Activated T-cell treated with anti-CD3 and anti-CD28 coated beads, Interleukin-2, amount 50 U/mL, for 72 hours (primary cell): ENCODE data around the gene ANO4. TPM values are rescaled to one million over a fixed set of nuclear protein-coding genes. Genes with fewer than 3 reads are reported as not detected.
A peak's percentile ranks its signal among the peaks of the same experiment; 100 is the strongest.
"Not testable (repeated sequence)": the region's sequence is repeated elsewhere in the genome, so short reads cannot be mapped to it uniquely, and the experiment has no call there.

Source experiments
- ATAC-seq, 2 donors: fragments of 150-1000 bp; cut with Tn5 transposase; replicated peaks in 1 of 2; 2 replicates each; pipeline ENCODE4 v1.10.0; 2021; ENCODE audit warnings: moderate library complexity in 2 of 2, mild to moderate bottlenecking in 1 of 2
- DNase-seq, 2 donors: peaks; one replicate each; pipeline ENCODE4 v3.0.0; 2021 to 2022; ENCODE audit warnings: mixed read lengths in 1 of 2
- H3K27ac Mint-ChIP-seq: one replicate; pipeline ENCODE4 v1.8.0; 2022; ENCODE audit warnings: mild to moderate bottlenecking, moderate library complexity, mixed read lengths
- H3K27me3 Mint-ChIP-seq: one replicate; pipeline ENCODE4 v1.8.0; 2022; ENCODE audit warnings: low read depth, mixed read lengths
- H3K36me3 Mint-ChIP-seq, 2 donors: one replicate each; pipeline ENCODE4 v1.8.0; 2022; ENCODE audit warnings: mixed read lengths in 2 of 2, mild to moderate bottlenecking in 1 of 2; ENCODE audit not compliant: insufficient read depth in 2 of 2
- H3K4me1 Mint-ChIP-seq: one replicate; pipeline ENCODE4 v1.8.0; 2022; ENCODE audit warnings: low read depth, mixed read lengths
- H3K4me3 Mint-ChIP-seq, 2 donors: one replicate each; pipeline ENCODE4 v1.8.0; 2022; ENCODE audit warnings: mild to moderate bottlenecking in 2 of 2, mixed read lengths in 2 of 2, moderate library complexity in 2 of 2
- H3K9me3 Mint-ChIP-seq, 2 donors: one replicate each; pipeline ENCODE4 v1.8.0; 2022; ENCODE audit warnings: mixed read lengths in 2 of 2
- total RNA-seq, 2 donors: library from RNA; stranded (reverse); gene quantifications; one replicate each; pipeline ENCODE4 v1.2.3, GENCODE V29; 2022

ANO4 gene
- total RNA-seq, 2 donors from 2014 or later = not detected

DNA sequence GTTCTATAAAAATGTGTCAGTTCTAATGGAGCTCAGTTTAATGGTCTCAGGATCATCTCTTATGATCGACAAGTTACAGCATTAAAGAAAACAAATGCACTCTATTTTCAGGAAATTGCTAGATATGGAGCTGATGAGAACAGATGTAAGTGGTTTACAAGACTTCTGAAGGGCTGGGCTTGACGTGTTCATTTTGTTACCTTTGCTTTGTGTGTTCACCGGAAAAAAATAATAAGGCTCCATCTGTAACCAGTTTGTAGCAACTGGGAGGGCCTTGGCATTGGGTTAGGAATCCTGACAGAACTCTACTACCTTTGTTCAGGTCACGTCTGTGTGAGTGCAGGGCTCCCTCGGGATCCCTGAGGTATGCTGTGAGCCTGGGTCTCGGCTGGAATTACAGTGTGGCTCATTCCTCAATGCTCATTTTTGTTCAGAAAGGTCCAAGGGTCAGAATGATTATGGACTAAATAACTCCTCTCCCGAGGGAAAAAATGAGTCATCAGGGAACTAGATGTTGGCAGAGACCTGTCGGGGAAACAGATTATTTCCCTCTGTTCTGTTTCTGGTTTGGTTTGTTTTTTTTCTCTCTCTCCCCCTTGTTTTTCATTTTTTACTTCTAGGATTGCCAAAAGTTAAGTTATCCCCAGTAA, 257.4 kb downstream of the ANO4 start:
- Mint-ChIP-seq H3K4me3 (no peak overlapping the region), H3K9me3 (peaks cover 0 to 3% of the 10 kb centered on the region in 2 donors), H3K27ac (no peak overlapping the region), H3K36me3 (no peaks in the 10 kb centered on the region), H3K27me3 (no peaks in the 10 kb centered on the region), H3K4me1 (no peaks in the 10 kb centered on the region)
- DNase-seq (no peak), ATAC-seq (no peak)

GRCh38 chr12:101053203-101053602, 258.6 kb downstream of the ANO4 start:
- Mint-ChIP-seq H3K36me3 (peaks cover 0 to 2% of the 10 kb centered on the region in 2 donors), H3K9me3 (peaks cover 4 to 8% of the 10 kb centered on the region in 2 donors), H3K4me3 (no peak overlapping the region), H3K27ac (no peak overlapping the region), H3K27me3 (no peaks in the 10 kb centered on the region), H3K4me1 (no peaks in the 10 kb centered on the region)
- DNase-seq (no peak), ATAC-seq (no peak)

DNA sequence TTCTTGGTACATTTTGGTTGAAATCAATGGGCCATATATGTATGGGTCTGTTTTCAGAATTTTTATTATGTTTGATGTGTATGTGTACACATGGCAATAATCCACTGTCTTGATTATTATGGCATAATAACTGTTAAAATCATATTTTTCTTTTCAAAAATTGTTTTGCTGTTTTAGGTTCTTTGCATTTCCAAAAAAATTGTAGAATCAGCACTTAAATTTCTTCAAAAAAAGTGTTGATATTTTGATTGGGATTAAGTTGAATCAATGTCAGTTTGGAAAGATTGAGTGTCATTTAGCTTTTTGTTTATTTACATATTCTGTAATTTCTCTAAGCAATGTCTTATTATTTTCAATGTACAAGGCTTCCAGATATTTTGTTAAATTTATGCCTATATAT, 261.4 kb downstream of the ANO4 start:
- H3K27me3 Mint-ChIP-seq = no peaks in the 10 kb centered on the region
- H3K27ac Mint-ChIP-seq = no peak overlapping the region
- H3K4me1 Mint-ChIP-seq = no peaks in the 10 kb centered on the region
- ATAC-seq = no peak
- H3K4me3 Mint-ChIP-seq = no peak overlapping the region
- H3K9me3 Mint-ChIP-seq = peaks cover 10 to 18% of the 10 kb centered on the region in 2 donors
- peaks cover 1 to 4% of the 10 kb centered on the region in 2 donors for H3K36me3 Mint-ChIP-seq
- DNase-seq = no peak

GRCh38 chr12:101062508-101062907, 267.9 kb downstream of the ANO4 start:
- H3K4me3 Mint-ChIP-seq, H3K27ac Mint-ChIP-seq, DNase-seq, H3K27me3 Mint-ChIP-seq, ATAC-seq, H3K36me3 Mint-ChIP-seq, H3K4me1 Mint-ChIP-seq: not testable (repeated sequence)
- H3K9me3 Mint-ChIP-seq = peaks cover 10 to 18% of the 10 kb centered on the region in 2 donors

DNA sequence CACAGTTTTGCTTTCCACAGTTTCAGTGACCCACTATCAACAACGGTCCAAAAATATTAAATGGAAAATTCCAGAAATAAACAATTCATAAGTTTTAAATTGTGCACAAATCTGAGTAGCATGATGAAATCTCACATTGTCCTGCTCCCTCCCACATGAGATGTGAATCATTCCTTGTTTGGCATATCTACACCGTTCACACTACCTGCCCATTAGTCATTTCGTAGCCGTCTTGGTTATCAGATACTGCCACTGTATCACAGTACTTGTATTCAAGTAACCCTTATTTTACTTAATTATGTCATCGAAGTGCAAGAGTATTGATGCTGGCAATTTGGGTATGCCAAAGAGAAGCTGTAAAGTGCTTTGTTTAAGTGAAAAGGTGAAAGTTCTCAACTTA, 270.1 kb downstream of the ANO4 start:
- DNase-seq = no peak
- no peaks in the 10 kb centered on the region for H3K4me1 Mint-ChIP-seq
- no peak overlapping the region for H3K27ac Mint-ChIP-seq
- no peak for ATAC-seq
- peaks cover 0 to 1% of the 10 kb centered on the region in 2 donors for H3K36me3 Mint-ChIP-seq
- peaks cover 4 to 10% of the 10 kb centered on the region in 2 donors for H3K9me3 Mint-ChIP-seq
- no peak overlapping the region for H3K4me3 Mint-ChIP-seq
- H3K27me3 Mint-ChIP-seq = no peaks in the 10 kb centered on the region

- no peak for DNase-seq
- Mint-ChIP-seq H3K27me3 (no peaks in the 10 kb centered on the region), H3K9me3 (peaks cover 2 to 4% of the 10 kb centered on the region in 2 donors), H3K27ac (no peak overlapping the region), H3K4me1 (no peaks in the 10 kb centered on the region), H3K36me3 (no peaks in the 10 kb centered on the region), H3K4me3 (no peak overlapping the region)
- no peak for ATAC-seq
Observed at GRCh38 chr12:101066489-101066888, 271.9 kb downstream of the ANO4 start.

- DNase-seq (no peak), ATAC-seq (no peak)
- H3K4me1 Mint-ChIP-seq = no peaks in the 10 kb centered on the region
- H3K9me3 Mint-ChIP-seq = peaks cover 4 to 6% of the 10 kb centered on the region in 2 donors
- H3K36me3 Mint-ChIP-seq = no peaks in the 10 kb centered on the region
- no peak overlapping the region for H3K4me3 Mint-ChIP-seq
- no peaks in the 10 kb centered on the region for H3K27me3 Mint-ChIP-seq
- H3K27ac Mint-ChIP-seq = no peak overlapping the region
Observed at GRCh38 chr12:101068402-101068801, 273.8 kb downstream of the ANO4 start.

DNA sequence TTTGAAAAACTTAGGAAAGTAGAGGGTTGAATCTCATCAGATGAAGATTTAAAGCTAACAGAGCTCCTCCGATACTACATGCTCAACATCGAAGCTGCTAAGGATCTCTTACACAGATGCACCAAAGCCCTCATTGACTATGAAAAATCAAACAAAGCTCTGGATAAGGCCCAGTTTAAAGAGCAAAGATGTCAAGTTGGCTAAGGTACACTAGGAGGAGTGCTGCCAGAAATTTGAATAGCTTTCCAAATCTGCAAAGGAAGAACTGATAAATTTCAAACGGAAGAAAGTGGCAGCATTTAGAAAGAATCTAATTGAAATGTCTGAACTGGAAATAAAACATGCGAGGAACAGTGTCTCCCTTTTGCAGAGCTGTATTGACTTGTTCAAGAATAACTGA, 274.3 kb downstream of the ANO4 start:
- H3K4me3 Mint-ChIP-seq = no peak overlapping the region
- peaks cover 4 to 6% of the 10 kb centered on the region in 2 donors for H3K9me3 Mint-ChIP-seq
- ATAC-seq (no peak), DNase-seq (no peak)
- H3K27me3 Mint-ChIP-seq = no peaks in the 10 kb centered on the region
- no peaks in the 10 kb centered on the region for H3K36me3 Mint-ChIP-seq
- H3K4me1 Mint-ChIP-seq = no peaks in the 10 kb centered on the region
- H3K27ac Mint-ChIP-seq = no peak overlapping the region

DNA sequence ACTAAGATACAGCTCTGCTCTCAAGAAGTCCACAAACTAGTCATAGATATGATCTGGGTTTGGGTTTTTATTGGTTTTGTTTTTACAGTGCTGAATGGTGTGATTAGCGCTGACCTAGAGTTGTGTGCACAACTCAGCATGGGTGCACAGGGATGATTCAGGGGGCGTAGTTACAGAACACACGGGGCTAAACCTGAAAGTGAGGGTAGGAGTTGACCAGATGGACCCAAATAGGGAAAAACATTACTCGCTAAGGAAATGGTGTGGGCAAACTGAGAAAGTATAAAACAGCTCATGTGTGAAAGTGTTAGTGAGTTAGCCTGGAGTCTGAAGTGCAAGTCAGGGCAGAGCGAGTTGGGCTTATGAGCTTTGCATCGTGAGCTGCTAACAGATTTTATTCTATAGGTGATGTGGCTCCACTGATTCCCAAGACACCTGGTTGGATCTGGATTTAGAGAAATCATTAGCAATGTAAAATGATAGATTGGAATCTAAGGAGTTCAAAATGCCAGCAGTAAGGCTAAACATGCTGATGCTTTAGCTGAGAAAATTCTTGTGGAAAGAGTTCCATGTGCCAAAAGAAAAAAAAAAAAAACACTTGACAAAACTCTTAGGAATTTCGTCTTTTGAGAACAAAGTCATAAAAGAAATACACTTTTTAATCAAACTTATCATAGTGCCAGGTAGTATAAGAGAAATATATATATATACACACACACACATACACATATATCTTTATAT, 280.5 kb downstream of the ANO4 start:
- H3K4me1 Mint-ChIP-seq = no peaks in the 10 kb centered on the region
- DNase-seq (no peak), ATAC-seq (peak; percentile 22 to 28)
- H3K4me3 Mint-ChIP-seq = no peak overlapping the region
- H3K9me3 Mint-ChIP-seq = peaks cover 2 to 5% of the 10 kb centered on the region in 2 donors
- no peaks in the 10 kb centered on the region for H3K27me3 Mint-ChIP-seq
- no peaks in the 10 kb centered on the region for H3K36me3 Mint-ChIP-seq
- H3K27ac Mint-ChIP-seq = no peak overlapping the region

DNA sequence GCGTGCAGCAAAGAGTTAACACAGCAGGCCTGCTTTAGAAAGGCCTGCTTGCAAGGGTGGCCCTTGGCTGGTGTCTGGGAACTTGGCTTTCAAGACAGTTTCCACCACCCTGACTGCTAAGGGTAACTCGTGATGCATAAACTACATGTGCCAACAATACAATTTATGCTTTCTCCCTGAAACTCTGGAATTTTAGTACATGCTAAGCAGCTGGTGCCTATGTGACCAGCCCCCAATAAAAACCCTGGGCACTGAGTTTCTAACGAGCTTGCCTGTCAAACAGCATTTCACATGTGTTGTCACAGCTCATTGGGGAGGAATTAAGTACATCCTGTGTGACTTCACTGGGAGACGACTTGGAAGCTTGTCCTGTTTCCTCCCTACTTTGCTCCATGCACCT, 282.3 kb downstream of the ANO4 start:
- H3K4me1 Mint-ChIP-seq = no peaks in the 10 kb centered on the region
- no peak overlapping the region for H3K27ac Mint-ChIP-seq
- H3K9me3 Mint-ChIP-seq = peaks cover 2 to 5% of the 10 kb centered on the region in 2 donors
- no peaks in the 10 kb centered on the region for H3K27me3 Mint-ChIP-seq
- no peaks in the 10 kb centered on the region for H3K36me3 Mint-ChIP-seq
- no peak for DNase-seq
- H3K4me3 Mint-ChIP-seq = no peak overlapping the region
- no peak for ATAC-seq

- no peak overlapping the region for H3K27ac Mint-ChIP-seq
- ATAC-seq (no peak), DNase-seq (no peak)
- H3K27me3 Mint-ChIP-seq = no peaks in the 10 kb centered on the region
- H3K4me1 Mint-ChIP-seq = no peaks in the 10 kb centered on the region
- H3K9me3 Mint-ChIP-seq = peaks cover 0 to 2% of the 10 kb centered on the region in 2 donors
- H3K4me3 Mint-ChIP-seq = no peak overlapping the region
- peaks cover 0 to 2% of the 10 kb centered on the region in 2 donors for H3K36me3 Mint-ChIP-seq
Observed at GRCh38 chr12:101077791-101078528, 283.4 kb downstream of the ANO4 start.

DNA sequence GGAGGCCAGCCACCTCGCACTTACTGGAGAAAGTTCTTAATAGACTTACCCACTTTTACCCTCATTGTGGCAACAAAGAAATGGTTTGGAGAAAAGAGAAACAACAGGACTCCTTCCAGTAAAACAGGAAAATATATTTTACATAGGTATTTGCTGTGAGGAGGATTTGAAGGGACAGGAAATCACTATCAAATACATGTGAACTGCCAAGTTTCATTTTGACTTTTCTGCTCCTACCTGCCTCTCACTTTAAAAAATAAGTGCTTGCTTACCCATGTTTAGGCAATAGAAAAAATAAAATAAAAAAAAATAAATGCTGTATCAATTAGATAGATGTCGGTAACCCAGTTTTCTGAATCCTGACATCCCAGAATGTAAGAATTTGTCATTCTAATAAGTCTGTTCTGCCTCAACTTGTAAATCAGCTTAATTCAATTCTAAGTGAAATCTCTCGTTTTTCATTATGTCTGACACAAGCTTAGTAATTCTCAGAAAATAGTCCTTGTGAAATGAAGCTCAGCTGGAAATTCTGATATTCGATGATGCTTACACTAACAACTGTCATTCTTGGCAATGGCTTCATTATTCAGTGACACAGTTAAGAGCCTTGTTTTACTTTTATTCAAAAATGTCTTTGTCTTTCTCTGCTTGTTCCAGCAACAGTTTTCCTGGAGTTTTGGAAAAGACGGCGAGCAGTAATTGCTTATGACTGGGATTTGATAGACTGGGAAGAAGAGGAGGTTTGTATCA, 284.1 kb downstream of the ANO4 start:
- peaks cover 0 to 2% of the 10 kb centered on the region in 2 donors for H3K36me3 Mint-ChIP-seq
- H3K9me3 Mint-ChIP-seq = peaks cover 0 to 2% of the 10 kb centered on the region in 2 donors
- no peak overlapping the region for H3K4me3 Mint-ChIP-seq
- DNase-seq (no peak), ATAC-seq (no peak)
- H3K27me3 Mint-ChIP-seq = no peaks in the 10 kb centered on the region
- H3K4me1 Mint-ChIP-seq = no peaks in the 10 kb centered on the region
- H3K27ac Mint-ChIP-seq = no peak overlapping the region

- no peak overlapping the region for H3K27ac Mint-ChIP-seq
- no peaks in the 10 kb centered on the region for H3K4me1 Mint-ChIP-seq
- ATAC-seq (no peak), DNase-seq (no peak)
- H3K9me3 Mint-ChIP-seq = peaks cover 0 to 2% of the 10 kb centered on the region in 2 donors
- no peak overlapping the region for H3K4me3 Mint-ChIP-seq
- H3K36me3 Mint-ChIP-seq = peaks cover 0 to 2% of the 10 kb centered on the region in 2 donors
- peaks cover 4% of the 10 kb centered on the region for H3K27me3 Mint-ChIP-seq
Observed at GRCh38 chr12:101082706-101083105, 288.1 kb downstream of the ANO4 start.
